GM21526 (cell line): ENCODE results near the gene POLR3A.
"Not testable (repeated sequence)": the region's sequence is repeated elsewhere in the genome, so short reads cannot be mapped to it uniquely, and the experiment has no call there.

Experiments used
- ATAC-seq: cut with Tn5 transposase; IDR thresholded peaks from one replicate; pipeline ENCODE4 v1.9.1; 2021; ENCODE audit warnings: moderate library complexity; ENCODE audit not compliant: unreplicated experiment, low FRiP score

POLR3A gene

GRCh38 chr10:78029269-78030226 lies at the start of gene POLR3A:
TSS of gene POLR3A (minus strand) at chr10:78029515. CDS start at chr10:78029407, 108 bp downstream.
- ATAC-seq: peak; percentile 48

DNA sequence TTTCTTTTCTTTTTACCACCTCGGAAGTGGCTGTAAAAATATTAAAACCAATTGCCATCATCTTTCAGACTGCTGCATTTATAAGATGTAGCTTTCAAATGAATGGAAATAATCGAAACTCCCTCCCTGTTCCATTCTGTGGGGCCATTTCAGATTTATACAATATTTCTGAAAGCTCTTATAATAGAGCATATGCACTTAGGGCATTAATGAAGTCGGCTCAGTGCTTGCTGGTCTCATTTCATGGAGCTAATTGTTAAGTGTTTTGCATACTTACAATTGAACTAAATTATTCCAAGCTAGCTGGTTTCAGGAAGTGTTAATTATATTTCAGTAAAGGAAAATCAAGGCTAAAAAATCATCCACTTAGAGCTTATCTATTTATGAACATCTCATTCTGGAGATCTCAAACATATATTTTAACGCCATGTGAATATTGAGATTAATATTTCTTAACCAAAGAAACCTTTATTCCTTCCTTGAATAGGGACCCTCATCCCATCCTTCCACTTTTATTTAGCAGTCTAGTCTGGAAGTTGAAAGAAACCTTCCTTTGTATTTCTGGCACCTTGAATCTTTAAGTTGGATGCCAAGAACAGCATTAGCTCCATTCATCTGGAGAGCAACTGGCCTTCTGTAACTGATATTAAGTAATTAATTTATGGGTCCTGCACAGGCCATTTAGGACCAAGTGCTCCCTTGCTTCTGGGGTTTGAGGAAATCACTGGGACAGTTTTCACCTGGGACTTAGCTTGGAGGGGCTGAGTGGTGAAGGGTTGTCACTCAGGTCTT lies 49.4 kb upstream of the POLR3A start:
- no peak for ATAC-seq

DNA sequence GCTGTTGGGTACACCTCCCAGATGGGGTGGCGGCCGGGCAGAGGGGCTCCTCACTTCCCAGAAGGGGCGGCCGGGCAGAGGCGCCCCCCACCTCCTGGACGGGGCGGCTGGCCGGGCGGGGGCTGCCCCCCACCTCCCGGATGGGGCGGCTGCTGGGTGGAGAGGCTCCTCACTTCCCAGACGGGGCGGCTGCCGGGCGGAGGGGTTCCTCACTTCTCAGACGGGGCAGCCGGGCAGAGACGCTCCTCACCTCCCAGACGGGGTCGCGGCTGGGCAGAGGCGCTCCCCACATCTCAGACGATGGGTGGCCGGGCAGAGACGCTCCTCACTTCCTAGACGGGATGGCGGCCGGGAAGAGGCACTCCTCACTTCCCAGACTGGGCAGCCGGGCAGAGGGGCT lies 46.5 kb upstream of the POLR3A start:
- not testable (repeated sequence) for ATAC-seq

DNA sequence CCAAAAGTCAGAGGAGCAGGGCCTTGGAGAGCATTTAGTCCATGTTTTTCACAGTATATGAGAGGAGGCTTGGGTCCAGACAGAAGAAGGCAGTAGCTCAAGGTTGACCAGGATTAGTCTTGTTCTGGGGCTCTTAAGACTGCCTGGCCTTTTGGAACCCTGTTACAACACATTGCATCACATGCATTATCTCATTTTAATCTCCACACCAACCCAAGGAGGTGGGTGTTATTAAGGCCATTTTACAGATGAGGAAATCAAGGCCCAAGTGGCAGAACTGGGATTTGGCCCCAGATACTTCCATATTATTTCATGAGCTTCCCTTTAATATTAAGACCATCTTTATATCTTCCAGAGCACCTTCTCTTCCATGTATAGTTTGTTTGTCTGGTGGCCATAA lies 43.2 kb upstream of the POLR3A start:
- no peak for ATAC-seq

DNA sequence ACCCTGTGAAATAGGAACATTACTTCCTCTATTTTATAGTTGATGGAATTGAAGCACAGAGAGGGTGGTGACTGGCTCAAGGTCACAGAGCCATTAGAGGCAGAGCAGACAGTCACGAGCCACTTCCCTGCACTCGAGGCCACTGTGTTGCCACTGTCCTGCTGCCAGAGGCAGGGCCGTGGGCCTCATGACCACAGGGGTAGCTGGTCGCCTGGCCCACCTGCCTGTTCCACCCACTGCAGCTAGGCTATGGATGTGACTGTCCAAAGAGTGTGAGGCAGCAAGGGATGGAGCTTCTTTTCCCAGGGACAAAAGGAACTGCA lies 42.5 kb upstream of the POLR3A start:
- ATAC-seq: no peak

- ATAC-seq: no peak
These were observed 42.0 kb upstream of the POLR3A start for GRCh38 chr10:78071140-78071856.

GRCh38 chr10:78070726-78071125 lies 41.4 kb upstream of the POLR3A start:
- ATAC-seq: no peak

DNA sequence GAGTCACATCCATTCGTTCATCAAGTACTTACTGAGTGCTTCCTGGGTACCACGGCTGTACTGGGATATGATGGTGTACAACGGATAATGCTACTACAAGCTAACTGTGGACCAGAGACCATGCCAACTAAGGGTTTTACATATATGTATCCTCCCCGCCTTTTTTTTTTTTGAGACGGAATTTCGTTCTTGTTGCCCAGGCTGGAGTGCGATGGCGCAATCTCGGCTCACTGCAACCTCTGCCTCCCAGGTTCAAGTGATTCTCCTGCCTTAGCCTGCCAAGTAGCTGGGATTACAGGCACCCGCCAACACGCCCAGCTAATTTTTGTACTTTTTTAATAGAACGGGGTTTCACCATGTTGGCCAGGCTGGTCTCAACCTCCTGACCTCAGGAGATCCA lies 40.7 kb upstream of the POLR3A start:
- not testable (repeated sequence) for ATAC-seq

DNA sequence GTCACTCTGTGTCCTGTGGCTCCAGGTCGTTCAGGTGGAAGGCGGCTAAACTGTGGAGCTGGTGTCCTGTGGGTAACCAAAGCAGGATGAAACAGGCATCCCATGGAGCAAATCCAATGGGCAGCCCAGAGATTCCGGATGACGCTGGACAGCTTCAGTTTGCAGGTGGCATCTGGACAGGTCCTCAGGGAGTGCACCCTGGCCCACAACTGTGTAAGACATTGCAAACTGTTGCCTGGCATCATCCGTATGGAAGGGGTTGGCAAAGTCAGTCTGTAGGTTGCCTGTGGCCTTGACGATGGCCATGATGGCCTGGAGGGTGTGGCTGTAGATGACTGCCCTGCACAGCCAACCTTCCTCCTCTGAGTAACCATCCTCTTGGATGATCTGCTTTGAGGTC lies 39.8 kb upstream of the POLR3A start:
- ATAC-seq: no peak

- no peak for ATAC-seq
These were observed 37.6 kb upstream of the POLR3A start for GRCh38 chr10:78066728-78067430.

GRCh38 chr10:78066012-78066411 lies 36.7 kb upstream of the POLR3A start:
- ATAC-seq: no peak

DNA sequence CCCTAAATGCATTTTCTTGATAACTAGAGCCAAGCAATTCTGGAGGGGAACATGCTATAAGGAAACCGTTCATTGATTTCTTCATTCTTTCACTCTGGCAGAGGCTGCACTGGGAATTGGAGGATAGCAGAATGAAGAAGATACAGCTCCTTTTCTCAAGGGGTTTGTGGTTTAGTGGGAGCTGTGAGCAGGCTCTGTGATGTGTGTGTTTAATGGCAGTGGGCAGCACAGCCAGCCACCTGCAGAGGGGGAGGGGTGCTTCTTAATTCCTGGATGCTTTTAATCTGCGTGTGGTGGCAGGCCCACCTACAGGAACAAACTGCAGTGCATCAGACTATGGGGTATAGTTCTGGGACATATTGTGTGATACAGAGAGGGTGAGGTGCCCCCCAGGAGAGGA lies 36.3 kb upstream of the POLR3A start:
- ATAC-seq: no peak

GRCh38 chr10:78064919-78065318 lies 35.6 kb upstream of the POLR3A start:
- ATAC-seq: not testable (repeated sequence)

GRCh38 chr10:78063236-78063635 lies 33.9 kb upstream of the POLR3A start:
- no peak for ATAC-seq

DNA sequence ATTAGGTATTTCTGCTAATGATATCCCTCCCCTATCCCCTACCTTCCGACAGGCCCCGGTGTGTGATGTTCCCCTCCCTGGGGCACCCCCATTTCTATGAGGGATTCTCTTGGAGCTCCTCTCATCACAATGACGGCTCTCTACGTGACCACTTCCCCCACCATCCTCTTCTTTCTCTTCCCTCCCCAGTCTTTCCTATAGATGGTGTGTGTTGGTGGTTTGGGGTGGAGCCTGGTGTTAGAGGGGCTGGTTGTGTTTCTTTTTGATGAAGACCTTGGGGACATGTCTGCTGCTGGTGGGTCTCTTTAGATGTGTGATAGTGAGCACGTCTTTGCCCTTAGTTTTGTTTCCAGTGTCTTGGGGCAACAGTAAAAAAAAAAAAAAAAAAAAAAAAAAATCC lies 33.0 kb upstream of the POLR3A start:
- no peak for ATAC-seq

DNA sequence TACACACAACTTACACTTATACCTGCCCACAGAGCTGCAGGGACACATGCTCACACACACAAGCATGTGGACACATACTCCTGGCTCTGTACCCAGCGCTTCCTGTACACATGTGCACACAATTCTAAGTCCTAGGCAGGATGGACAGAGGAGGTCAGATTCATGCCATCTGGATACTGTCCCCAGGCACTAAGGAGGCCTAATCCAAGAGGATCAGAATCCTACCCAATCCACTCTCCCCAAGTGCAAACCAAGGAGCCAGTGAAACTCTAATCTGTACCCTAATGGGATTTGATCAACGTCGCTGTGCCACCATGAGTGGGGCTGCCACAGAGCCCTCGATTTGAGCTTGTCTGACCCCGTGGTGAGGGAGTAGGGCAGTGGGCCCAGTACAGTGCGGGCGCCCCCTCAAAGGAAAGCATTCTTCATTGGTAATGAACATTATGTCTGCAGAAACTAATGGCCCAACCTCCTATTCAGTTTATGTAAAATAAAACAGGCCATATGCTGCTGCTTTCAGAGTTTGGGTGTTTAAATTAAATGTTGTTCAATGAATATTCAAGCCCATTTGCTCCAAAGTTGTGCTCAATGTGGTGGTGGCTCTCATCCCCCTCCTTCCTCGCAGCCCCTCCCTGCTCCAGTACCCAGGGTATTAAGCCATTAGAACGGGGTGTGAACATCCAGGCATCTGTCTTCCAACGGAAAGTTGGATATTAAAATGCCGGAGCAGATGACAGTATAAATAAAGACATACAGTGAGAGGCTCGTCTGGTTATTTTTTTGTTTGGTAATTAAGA lies 30.8 kb upstream of the POLR3A start:
- no peak for ATAC-seq

- ATAC-seq: no peak
These were observed 29.2 kb upstream of the POLR3A start for GRCh38 chr10:78058562-78058961.

GRCh38 chr10:78053211-78053868 lies 24.0 kb upstream of the POLR3A start:
- no peak for ATAC-seq

GRCh38 chr10:78049851-78050250 lies 20.5 kb upstream of the POLR3A start:
- no peak for ATAC-seq
